Activated CD4-positive, alpha-beta T cell treated with anti-CD3 and anti-CD28 coated beads, Interleukin-2, amount 10 ng/mL, durations not matched to agents 7 days and 5 days (primary cell): Measurements from ENCODE around the gene PRLR. TPM values are rescaled to one million over a fixed set of nuclear protein-coding genes. Genes with fewer than 3 reads are reported as not detected.

Experiments
- CTCF ChIA-PET: fragments of 350-600 bp; sonication (Branson Sonifier 250); formaldehyde crosslinking; loops from one replicate; lab custom pipeline; 2021; ENCODE audit warnings: antibody characterized with exemption; lab: Charles Lee
- POLR2A ChIA-PET: fragments of 350-600 bp; sonication (Branson Sonifier 250); formaldehyde crosslinking; loops from one replicate; lab custom pipeline; 2021; ENCODE audit warnings: antibody characterized with exemption; lab: Charles Lee
- DNase-seq: peaks from one replicate; pipeline ENCODE4 v3.0.0-alpha.2; 2020
- H3K27ac Mint-ChIP-seq: one replicate; pipeline ENCODE4 v1.8.0; 2021; ENCODE audit warnings: mild to moderate bottlenecking, moderate library complexity, mixed read lengths
- H3K27me3 Mint-ChIP-seq: one replicate; pipeline ENCODE4 v1.8.0; 2021; ENCODE audit warnings: mixed read lengths
- H3K36me3 Mint-ChIP-seq: one replicate; pipeline ENCODE4 v1.8.0; 2021; ENCODE audit warnings: low read depth, mixed read lengths
- H3K4me1 Mint-ChIP-seq: one replicate; pipeline ENCODE4 v1.8.0; 2021; ENCODE audit warnings: mixed read lengths
- H3K4me3 Mint-ChIP-seq: one replicate; pipeline ENCODE4 v1.8.0; 2021; ENCODE audit warnings: mild to moderate bottlenecking, moderate library complexity, mixed read lengths
- H3K9me3 Mint-ChIP-seq: one replicate; pipeline ENCODE4 v1.8.0; 2021; ENCODE audit warnings: mixed read lengths
- total RNA-seq, 2 experiments: library from RNA; stranded (reverse); gene quantifications; one replicate each; pipeline ENCODE4 v1.2.3, GENCODE V29; 2021

Gene PRLR
- total RNA-seq, 2 experiments from 2014 or later: not detected

DNA sequence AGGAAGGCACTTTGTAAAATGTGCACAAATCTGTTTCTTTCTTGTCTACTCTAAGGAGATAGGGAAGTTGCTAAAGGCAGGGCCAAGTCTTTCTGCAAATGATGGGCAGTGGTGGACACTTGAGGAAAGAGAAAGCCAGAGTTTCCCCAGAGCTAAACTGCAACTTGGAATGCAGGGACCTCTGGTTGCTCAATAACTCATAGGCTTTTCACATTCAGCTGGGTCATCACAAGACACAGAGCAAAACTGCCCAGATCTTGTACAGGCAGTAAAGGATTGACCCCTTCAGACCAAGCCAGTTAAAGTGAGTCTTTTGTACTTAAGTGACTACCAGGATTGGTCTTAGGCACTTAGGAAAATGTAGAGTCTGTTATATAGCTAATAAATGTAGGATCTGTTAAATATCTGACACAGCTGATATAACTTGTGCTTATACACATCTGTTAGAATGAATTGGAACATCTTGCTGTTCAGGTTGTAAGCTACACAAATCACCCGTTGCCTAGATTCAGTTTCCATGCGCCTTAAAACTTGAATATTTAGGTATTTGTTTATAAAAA, 169.0 kb downstream of the PRLR start:
- Mint-ChIP-seq H3K36me3 (no peaks in the 10 kb centered on the region), H3K4me3 (no peak overlapping the region), H3K4me1 (no peaks in the 10 kb centered on the region), H3K27ac (no peak overlapping the region), H3K27me3 (peaks cover 28% of the 10 kb centered on the region), H3K9me3 (no peaks in the 10 kb centered on the region)
- ChIA-PET CTCF (no interaction called here), POLR2A (no interaction called here)
- no peak for DNase-seq

- peaks cover 33% of the 10 kb centered on the region for H3K27me3 Mint-ChIP-seq
- no peak overlapping the region for H3K27ac Mint-ChIP-seq
- H3K36me3 Mint-ChIP-seq: no peaks in the 10 kb centered on the region
- no peaks in the 10 kb centered on the region for H3K9me3 Mint-ChIP-seq
- no peak overlapping the region for H3K4me3 Mint-ChIP-seq
- no peak for DNase-seq
- CTCF ChIA-PET: no interaction called here
- H3K4me1 Mint-ChIP-seq: no peaks in the 10 kb centered on the region
- POLR2A ChIA-PET: no interaction called here
Observed at GRCh38 chr5:35060236-35060635, 170.1 kb downstream of the PRLR start.

DNA sequence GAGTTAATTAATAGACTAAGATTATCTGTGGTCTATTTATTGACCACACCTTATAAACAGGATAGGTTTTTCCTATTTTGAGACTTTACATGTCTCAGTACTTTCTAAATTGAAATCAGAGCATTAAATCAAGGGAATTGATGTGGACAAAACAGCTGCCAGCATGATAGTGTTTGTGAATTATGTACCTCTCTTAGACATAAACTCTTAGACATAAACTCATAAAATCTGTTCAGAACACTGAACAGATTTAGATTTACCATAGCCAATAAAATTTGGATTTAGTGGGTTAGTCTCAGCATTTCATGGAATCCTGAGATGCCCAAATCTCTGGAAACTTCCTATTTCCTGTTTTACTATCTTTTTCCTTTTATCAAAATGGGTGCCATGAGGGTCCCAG, 171.0 kb downstream of the PRLR start:
- Mint-ChIP-seq H3K9me3 (no peaks in the 10 kb centered on the region), H3K4me3 (no peak overlapping the region), H3K27me3 (peaks cover 33% of the 10 kb centered on the region), H3K36me3 (no peaks in the 10 kb centered on the region), H3K27ac (no peak overlapping the region), H3K4me1 (no peaks in the 10 kb centered on the region)
- DNase-seq: no peak
- ChIA-PET CTCF (no interaction called here), POLR2A (no interaction called here)

DNA sequence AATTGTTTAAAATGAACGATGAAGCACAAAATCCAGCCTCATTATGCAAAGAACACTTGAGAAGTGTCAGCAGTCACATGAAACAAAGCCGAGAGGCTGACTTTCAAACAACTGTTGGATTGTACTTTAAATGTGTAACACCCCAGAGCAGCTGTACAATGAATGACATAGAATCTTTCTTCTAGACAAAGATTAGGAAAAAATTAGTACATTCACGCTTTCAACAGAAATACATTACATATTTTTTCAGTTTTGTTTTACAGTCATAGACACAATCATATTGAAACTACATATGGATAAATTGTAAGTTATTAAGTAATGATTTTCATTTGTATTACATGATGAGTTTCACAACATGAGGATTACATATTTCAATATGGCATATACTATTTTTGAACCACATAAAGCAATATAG, 171.9 kb downstream of the PRLR start:
- ChIA-PET CTCF (no interaction called here), POLR2A (no interaction called here)
- Mint-ChIP-seq H3K4me3 (no peak overlapping the region), H3K4me1 (no peaks in the 10 kb centered on the region), H3K9me3 (no peaks in the 10 kb centered on the region), H3K27me3 (peaks cover 37% of the 10 kb centered on the region), H3K27ac (no peak overlapping the region), H3K36me3 (no peaks in the 10 kb centered on the region)
- DNase-seq: no peak

- no peak for DNase-seq
- peaks cover 25% of the 10 kb centered on the region for H3K27me3 Mint-ChIP-seq
- H3K9me3 Mint-ChIP-seq: no peaks in the 10 kb centered on the region
- CTCF ChIA-PET: no interaction called here
- H3K4me3 Mint-ChIP-seq: no peak overlapping the region
- POLR2A ChIA-PET: no interaction called here
- no peaks in the 10 kb centered on the region for H3K4me1 Mint-ChIP-seq
- H3K27ac Mint-ChIP-seq: no peak overlapping the region
- no peaks in the 10 kb centered on the region for H3K36me3 Mint-ChIP-seq
Observed at GRCh38 chr5:35056686-35057085, 173.6 kb downstream of the PRLR start.

DNA sequence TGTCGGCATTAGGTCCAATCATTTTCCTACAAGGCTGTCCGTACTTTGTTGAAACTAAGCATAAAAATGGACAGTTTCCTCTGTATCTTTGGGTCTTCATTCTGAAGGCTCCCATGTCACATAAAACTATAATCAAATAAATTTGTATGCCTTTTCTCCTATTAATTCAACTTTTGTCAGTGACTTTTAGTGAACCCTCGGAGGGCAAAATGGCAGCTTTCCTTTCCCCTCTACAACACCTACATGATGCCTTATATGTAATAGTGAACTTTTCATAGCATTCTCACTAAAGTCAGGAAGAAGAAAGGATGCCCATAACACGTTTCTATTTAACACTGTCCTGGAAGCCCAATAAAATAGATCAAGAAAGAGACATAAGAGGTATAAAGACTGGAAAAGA, 177.4 kb downstream of the PRLR start:
- CTCF ChIA-PET: no interaction called here
- Mint-ChIP-seq H3K27ac (no peak overlapping the region), H3K4me1 (no peaks in the 10 kb centered on the region), H3K9me3 (no peaks in the 10 kb centered on the region), H3K36me3 (no peaks in the 10 kb centered on the region), H3K4me3 (no peak overlapping the region), H3K27me3 (peaks cover 19% of the 10 kb centered on the region)
- no peak for DNase-seq
- POLR2A ChIA-PET: no interaction called here

GRCh38 chr5:35050541-35051126, 179.7 kb downstream of the PRLR start:
- Mint-ChIP-seq H3K27me3 (peaks cover 12% of the 10 kb centered on the region), H3K4me1 (no peaks in the 10 kb centered on the region), H3K9me3 (no peaks in the 10 kb centered on the region), H3K4me3 (no peak overlapping the region), H3K27ac (no peak overlapping the region), H3K36me3 (no peaks in the 10 kb centered on the region)
- ChIA-PET CTCF (no interaction called here), POLR2A (no interaction called here)
- DNase-seq: no peak

DNA sequence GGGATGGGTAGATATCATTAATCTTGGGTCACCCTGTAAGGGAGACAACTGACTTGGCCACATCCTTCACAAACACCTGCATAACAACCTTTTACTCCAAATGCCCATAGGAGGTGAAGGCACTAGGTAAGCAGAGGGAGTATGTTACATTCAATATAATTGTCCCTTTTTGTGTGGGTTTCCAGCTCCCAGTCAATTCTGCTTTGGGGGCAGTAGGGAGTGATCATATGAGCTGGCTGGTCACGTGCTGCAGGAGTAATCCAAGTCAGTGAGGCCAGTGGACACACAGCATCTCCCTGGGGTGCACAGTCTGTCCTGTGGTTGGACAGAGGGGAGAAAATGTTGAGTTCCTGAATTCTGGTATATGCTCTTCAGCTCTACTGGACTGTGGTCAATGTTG, 181.4 kb downstream of the PRLR start:
- DNase-seq: no peak
- CTCF ChIA-PET: no interaction called here
- no peaks in the 10 kb centered on the region for H3K4me1 Mint-ChIP-seq
- no peaks in the 10 kb centered on the region for H3K36me3 Mint-ChIP-seq
- H3K9me3 Mint-ChIP-seq: no peaks in the 10 kb centered on the region
- H3K27me3 Mint-ChIP-seq: peaks cover 10% of the 10 kb centered on the region
- H3K27ac Mint-ChIP-seq: no peak overlapping the region
- no peak overlapping the region for H3K4me3 Mint-ChIP-seq
- POLR2A ChIA-PET: no interaction called here

DNA sequence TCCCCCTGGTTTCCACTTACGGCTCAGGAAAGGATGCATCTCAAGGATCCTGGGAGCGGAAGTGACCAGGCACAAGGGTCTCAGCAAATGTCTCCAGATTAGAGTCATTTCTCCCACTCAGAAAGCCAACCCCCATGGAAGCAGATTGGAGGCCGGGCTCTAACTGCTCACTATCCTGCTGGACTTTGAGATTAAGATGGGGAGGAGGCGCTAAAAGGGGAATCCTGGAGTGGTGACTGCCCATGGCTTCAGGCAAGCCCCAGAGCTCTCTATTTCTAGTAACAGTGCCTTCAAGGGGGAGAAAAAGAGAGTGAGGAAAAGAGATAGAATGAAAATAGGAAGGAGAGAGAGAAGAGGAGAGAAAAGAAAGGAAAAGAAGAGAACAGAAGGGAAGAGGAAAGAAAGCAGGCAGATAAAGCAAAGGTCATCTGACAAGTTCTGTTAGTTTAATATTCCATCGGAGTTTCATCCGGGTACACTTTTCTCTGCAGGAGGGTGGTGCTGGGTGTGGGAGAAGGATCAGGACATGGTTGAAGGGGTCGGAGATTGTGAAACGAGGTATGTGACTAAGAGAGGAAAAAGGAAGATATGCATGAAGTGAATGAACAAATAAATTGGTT, 182.4 kb downstream of the PRLR start, which contains the start of gene AGXT2:
AGXT2 (minus strand) TSS at position 165 of the 620 bp plus-strand sequence; CDS start at position 108, 57 bp downstream.
- Mint-ChIP-seq H3K36me3 (no peaks in the 10 kb centered on the region), H3K27me3 (peaks cover 8% of the 10 kb centered on the region), H3K4me1 (no peaks in the 10 kb centered on the region), H3K4me3 (no peak within 1 kb of the TSS), H3K27ac (no peak within 1 kb of the TSS), H3K9me3 (no peaks in the 10 kb centered on the region)
- ChIA-PET POLR2A (no interaction called here), CTCF (no interaction called here)
- no peak for DNase-seq

DNA sequence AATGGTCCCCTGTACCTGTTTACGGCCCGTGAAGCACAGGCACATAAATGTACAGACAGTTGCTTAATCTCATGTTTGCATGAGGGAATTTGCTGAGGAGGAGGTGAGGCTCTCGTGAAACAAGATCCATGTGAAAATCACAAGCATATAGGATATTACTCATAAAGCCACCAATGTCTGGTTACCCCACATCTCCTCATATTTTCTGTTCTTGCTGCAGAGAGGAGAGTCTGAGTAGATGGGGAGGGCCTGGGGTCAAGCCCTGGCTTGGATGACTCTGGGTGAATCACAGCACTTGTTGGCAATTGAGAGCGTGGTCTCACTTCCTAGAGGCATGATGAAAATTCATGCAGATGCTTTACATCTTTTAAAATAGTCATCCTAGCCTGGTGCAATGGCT, 183.5 kb downstream of the PRLR start:
- Mint-ChIP-seq H3K4me1 (no peaks in the 10 kb centered on the region), H3K9me3 (no peaks in the 10 kb centered on the region), H3K4me3 (no peak overlapping the region), H3K36me3 (no peaks in the 10 kb centered on the region), H3K27ac (no peak overlapping the region), H3K27me3 (peaks cover 12% of the 10 kb centered on the region)
- POLR2A ChIA-PET: no interaction called here
- DNase-seq: no peak
- CTCF ChIA-PET: interaction anchor here (0.6 kb wide), 1 partner anchor 160 kb away, joined by 3 read pairs; no protein-coding TSS in a partner anchor

DNA sequence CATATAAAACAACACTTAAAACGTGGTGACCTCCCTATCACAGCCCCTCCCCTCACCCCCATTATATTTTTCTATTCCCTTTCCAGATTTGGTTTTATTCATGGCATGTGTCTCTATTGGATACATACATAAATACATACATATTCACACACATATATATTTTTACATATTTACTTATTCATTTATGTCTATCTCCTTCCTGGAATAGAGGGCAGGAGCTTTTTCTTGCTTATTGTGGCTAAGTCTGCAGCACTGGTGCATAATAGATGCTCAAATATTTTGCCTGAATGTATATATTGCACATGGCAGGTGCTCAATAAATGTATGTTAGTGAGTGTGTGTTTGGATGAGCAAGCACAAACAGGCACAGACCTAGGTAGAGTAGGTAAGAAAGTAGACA, 185.0 kb downstream of the PRLR start:
- H3K27ac Mint-ChIP-seq: no peak overlapping the region

DNA sequence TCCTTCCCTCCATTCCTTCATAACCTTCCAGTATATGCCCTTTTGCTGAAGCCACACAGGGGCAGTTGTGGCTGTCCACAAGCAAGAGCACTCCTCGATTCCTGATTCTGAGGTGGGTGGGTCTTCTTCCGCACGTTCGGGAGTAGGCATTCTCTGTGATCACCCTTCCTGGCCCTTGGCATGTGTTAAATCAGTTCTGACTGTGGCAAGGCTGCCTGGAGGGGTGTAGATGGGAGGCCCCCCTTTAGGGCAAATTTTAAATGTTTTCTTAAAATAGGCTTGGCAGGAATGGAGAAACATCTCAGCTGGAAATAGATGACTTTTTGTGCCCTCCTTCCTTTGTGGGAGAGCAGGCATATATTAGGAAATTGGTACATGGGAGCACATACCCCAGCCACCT, 185.6 kb downstream of the PRLR start:
- Mint-ChIP-seq H3K9me3 (no peaks in the 10 kb centered on the region), H3K27ac (no peak overlapping the region), H3K36me3 (no peaks in the 10 kb centered on the region), H3K4me3 (no peak overlapping the region), H3K27me3 (peaks cover 18% of the 10 kb centered on the region), H3K4me1 (no peaks in the 10 kb centered on the region)
- POLR2A ChIA-PET: no interaction called here
- no peak for DNase-seq
- CTCF ChIA-PET: no interaction called here

More for the DNA sequence above, 185.0 kb downstream of the PRLR start:
- H3K4me1 Mint-ChIP-seq: no peaks in the 10 kb centered on the region
- peaks cover 16% of the 10 kb centered on the region for H3K27me3 Mint-ChIP-seq
- POLR2A ChIA-PET: no interaction called here
- no peaks in the 10 kb centered on the region for H3K36me3 Mint-ChIP-seq
- no peak overlapping the region for H3K4me3 Mint-ChIP-seq
- H3K9me3 Mint-ChIP-seq: no peaks in the 10 kb centered on the region
- DNase-seq: no peak
- CTCF ChIA-PET: no interaction called here

DNA sequence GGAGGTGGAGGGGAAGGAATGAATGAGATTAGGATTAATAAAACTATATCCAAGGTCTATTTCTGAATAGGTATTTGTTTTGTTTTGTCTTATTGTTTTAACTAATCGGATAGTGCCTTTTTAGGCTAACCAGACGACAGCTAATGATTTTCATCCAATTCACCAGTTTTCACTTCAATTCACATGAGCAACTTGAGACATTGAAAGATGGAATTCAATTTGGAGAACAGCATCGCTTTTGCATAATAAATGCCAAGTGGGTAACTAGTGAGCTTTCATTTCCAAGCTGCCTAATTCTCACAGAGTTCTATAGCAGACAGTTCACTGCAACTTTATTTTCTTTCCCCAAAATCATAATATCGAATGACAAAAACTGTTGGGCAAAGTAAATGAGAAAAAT, 187.5 kb downstream of the PRLR start:
- CTCF ChIA-PET: no interaction called here
- DNase-seq: no peak
- Mint-ChIP-seq H3K9me3 (no peaks in the 10 kb centered on the region), H3K27me3 (peaks cover 17% of the 10 kb centered on the region), H3K36me3 (no peaks in the 10 kb centered on the region), H3K4me3 (no peak overlapping the region), H3K4me1 (no peaks in the 10 kb centered on the region), H3K27ac (no peak overlapping the region)
- POLR2A ChIA-PET: no interaction called here
